Measurements from ENCODE around the gene TMEM131L.
"Not testable (repeated sequence)": the region's sequence is repeated elsewhere in the genome, so short reads cannot be mapped to it uniquely, and the experiment has no call there.

Gene TMEM131L

DNA sequence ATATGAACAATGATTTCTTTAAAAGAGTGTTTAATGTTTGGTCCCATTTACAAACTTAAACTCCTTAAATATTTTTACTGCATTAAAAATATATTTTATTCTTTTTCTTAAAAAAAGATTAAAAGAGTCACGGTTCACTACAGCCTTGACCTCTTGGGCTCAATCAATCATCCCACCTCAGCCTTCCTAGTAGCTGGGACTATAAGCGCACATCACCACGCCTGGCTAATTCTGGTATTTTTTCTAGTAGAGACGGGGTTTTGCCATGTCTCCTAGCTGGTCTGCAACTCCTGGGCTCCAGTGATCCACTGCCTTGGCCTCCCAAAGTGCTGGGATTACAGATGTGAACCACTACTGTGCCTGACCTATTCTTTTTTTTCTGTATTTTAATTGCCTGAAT lies 113.2 kb downstream of the TMEM131L start:
- no peak for DNase-seq (ENCODE audit: low spot score)

DNA sequence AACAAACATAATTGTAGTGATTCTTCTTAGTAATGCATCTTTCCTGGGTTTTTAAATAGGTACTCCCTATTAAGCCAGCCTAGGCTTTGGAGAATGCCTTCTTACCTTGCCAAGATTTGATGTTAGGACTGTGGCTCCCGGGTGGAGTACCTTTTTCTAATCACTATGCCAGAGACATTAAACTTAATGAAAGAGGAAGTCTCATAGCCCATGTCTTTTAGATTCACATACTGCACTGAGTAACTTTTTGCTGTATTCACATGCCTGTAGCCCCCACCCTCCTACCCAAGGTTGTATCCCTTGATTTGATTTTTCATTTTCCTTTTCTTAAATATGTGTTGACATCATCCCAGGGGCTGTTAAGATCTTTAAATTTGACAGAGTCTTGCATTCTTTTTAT lies 113.7 kb downstream of the TMEM131L start:
- DNase-seq (ENCODE audit: low spot score): no peak

DNA sequence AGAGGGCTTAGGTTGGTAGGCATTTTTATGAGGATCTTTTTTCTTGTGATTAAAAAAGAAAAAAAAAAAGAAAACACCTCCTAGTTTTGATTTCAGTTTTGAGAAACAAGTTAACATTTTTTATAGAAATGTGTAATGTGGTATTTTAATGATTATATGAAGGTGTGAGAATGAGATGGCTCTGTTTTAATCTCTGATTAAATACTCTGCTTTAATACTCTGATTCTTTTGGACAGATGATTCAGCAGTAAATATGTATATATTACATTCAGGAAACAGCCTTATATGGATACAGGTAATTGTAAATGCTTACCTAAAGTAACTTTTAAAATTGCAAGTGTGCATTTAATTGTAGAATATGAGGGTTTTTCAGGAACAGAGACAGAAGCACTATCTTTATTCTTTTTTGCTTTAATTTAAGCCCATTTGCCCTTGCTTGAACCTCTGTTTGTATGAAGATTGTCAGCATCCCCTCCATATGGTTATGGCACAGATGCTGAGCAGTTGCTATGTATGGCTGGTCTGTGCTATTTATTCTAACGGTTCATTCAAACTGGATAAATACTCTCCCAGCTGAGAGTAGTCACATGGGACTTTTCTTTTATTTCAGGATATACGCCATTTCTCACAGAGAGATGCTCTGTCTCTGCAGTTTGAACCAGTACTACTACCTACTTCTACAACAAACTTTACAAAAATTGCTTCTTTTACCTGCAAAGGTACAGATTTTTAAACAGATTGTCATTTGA lies 117.0 kb downstream of the TMEM131L start:
- DNase-seq (ENCODE audit: low spot score): no peak

DNA sequence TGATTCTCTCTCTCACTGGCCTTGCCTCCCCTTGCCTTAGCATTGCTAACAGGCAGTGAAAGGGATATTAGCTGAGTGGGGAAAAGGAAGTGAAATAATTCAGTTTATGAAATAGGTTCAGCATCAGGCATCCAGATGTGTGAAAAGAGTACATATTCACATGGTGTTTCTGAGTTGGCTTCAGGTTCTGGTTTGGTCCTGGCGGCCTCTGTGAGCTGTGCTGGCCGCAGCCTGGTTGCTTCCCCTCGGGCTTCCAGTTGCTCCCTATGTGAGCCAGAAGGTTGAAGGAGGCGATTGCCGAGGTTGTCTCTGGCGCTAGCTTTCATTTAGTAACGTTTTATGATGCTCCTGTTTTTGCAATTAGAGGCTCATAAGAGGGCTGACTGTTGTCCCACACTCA lies 118.9 kb downstream of the TMEM131L start:
- DNase-seq (ENCODE audit: low spot score): no peak

DNA sequence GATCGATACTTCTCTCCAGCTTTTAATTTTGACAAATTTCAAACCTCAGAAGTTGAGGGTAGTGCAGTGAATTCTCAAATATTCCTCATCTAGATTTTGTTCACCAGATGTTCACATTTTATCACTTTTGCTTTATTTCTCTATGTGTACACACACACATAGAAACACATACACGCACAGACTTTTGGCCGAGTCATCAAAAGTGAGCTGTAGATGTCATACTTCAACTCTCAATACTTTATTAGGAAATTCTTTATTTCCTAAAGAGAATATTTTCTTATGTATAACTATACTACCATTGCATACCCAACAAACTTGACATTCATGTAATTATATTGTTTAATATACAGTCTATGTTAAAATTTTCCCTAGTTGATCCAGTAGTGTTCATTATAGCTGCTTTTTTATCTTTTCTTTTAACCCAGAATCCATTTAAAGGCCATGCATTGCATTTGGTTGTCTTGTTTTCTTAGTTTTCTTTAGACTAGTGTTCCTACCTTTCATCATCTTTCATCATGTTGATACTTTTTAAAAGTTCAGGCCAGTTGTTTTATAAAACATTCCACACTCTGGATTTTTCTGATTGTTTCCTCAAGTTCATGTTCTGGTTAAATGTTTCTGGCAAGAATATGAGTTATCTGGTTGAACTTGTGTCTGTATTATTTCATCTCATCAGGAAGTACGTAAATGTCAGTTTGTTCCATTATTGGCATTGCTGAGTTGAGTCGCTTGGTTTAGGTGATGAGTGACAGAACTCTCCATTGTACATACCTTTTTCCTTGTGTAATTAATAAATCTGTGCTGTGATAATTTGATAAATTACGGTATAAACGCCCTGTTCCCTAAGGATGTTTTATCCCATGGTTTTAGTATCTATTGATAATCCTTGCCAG lies 123.8 kb downstream of the TMEM131L start:
- DNase-seq (ENCODE audit: low spot score): no peak

DNA sequence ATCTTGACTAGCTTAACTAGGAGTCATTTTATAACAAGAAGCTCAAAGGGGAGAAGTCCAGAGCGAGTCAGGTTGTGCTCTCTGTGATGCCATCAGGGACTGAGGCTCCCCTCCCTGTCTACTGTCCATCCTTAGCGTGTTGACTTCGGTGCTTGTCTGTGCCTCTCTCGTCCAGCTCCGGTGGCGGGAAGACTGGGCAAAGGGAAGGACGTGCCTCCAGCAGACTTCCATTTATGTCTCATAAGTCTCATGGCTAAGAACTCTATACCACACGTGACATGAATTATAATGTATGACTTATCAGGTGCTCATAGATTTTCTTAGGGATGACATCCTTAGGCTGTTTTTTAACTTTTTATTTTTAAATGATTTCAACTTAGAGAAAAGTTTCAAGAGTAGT lies 125.3 kb downstream of the TMEM131L start:
- DNase-seq (ENCODE audit: low spot score): no peak

DNA sequence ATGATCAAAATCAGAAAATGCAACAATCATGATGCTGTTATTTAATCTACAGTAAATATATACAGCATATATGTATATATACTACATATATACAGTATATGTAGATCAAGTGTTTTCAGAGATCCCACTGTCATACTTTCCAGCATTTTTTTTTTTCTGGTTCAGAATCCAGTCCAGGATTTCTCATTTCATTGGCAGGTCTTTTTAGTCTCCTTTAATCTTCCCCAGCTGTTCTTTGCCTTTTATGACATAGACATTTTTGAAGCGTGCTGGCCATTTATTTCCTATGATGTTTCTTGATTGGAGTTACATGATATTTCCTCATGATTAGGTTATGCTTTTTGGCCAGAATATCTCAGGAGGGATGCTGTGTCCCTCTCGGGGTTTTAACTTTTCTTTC lies 125.9 kb downstream of the TMEM131L start:
- no peak for DNase-seq (ENCODE audit: low spot score)

DNA sequence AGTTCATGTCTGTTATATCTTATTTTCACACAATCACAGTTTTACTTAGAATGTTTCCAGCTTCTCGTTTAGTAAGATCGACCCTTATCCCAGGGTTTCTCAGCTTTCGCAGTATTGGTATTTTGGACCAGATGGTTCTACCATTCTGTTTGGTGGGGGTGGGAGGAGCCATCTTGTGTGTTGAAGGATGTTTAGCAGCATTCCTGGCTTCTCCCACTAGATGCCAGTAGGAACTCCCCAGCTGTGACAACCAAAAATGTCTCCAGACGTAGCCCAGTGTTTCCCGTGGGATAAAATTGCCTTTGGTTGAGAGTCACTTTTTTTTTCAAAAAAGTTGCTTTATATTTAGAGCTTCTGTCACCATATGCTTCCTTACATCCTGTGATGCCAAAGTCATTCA lies 127.0 kb downstream of the TMEM131L start:
- no peak for DNase-seq (ENCODE audit: low spot score)

DNA sequence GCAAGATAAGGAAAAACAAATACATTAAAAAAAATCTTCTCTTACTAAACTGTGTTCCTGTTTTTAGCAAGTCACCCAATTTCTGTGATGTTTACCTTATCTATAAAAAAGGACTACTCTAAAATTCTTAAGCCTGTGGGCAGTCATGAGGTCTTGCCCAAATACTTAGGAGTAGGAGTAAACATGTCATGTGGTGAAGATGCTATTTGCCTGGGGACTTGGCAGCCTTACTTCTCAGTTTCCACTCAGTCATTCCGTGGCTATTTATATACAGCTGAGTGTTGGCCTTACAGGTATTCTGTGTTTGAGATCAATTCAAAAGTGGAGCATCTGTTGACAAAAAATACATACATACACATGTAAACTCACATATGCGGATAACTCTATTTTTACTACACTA lies 128.1 kb downstream of the TMEM131L start:
- no peak for DNase-seq (ENCODE audit: low spot score)

DNA sequence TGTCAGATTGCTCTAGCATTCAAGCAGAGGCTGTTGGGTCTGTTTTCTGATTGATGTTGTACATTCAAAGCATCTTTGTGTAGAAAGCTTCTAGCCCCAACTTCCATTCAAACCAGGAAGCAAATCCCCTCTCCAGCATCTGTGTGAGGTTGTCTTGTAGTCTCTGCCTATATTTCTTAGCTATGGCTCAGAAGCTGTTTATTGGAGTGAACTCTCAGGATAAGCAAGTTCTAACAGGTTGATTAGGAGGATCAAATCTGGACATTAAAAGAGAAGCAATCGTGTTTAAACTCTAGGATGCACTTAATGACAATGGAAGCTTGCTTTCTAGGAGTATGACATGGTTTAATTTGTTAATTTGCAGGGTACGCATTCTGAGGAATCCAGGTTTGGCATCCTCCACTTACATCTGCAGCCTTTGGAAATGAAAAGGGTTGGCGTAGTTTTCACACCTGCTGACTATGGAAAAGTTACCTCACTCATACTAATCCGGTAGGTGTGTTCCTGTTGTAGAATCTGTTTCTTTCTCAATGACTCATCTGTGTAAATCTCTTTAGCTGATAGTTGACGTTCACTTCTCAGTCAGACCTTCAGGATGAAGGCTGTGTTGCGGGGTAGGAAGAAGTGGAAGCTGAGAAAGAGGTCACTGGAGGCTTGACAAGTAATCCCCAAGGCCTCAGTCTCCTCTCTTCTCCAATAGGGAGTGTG lies 129.9 kb downstream of the TMEM131L start:
- DNase-seq (ENCODE audit: low spot score): no peak

DNA sequence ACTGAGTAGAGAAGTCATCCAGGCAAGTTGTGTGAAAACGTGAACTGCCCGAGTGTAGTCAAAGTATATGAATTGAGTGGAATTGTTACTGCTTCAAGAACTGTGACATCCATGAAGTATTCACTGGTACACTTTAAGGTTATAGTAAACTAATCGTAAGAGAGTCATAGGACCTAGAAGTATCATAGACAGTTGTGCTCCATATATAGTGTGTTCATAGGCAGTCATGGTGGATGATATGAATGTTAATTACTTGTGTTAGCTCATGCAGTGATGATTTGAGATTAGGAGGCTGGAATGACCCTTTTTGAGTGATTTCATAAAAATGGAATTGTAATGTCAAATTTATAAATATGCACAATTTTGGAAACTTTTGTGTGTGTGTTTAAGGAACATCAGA lies 136.6 kb downstream of the TMEM131L start:
- no peak for DNase-seq (ENCODE audit: low spot score)

DNA sequence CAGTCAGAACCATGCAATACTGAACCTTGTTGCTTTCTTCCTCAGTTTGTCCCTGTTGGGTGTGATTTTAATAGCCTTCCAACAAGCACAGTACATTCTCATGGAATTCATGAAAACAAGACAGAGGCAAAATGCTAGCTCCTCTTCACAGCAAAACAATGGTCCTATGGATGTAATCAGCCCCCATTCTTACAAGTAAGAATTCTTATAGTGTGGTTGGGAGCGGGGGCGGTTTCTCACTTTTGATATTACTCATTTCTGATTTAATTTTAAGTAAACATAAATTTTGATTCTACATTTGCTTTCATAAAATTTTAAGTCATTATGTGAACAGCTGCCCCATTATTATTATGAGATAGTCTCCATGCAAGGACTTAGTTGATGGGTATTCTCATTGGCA lies 137.1 kb downstream of the TMEM131L start:
- no peak for DNase-seq (ENCODE audit: low spot score)

DNA sequence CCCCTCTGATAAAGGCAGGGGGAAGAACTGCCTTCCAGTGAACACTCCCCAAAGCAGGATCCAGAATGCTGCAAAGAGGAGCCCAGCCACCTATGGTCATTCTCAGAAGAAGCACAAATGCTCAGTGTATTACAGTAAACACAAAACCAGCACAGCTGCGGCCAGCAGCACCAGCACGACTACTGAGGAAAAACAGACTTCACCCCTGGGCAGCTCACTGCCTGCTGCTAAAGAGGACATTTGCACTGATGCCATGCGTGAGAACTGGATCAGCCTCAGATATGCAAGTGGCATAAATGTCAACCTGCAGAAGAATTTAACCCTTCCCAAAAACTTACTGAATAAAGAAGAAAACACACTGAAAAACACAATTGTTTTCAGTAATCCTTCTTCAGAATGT lies 137.7 kb downstream of the TMEM131L start:
- no peak for DNase-seq (ENCODE audit: low spot score)

DNA sequence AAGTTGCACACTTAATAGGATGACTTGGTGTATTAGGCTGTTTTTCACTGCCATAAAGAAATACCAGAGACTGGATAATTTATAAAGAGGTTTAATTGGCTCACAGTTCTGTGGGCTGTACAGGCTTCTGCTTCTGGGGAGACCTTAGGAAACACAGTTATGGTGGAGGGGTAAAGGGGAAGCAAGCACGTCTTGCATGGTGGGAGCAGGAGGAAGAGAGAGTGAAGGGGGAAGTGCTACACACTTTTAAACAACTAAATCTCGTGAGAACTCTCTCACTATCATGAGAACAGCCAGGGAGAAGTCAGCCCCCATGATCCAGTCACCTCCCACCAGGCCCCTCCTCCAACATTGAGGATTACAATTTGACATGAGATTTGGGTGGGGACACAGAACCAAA lies 142.9 kb downstream of the TMEM131L start:
- DNase-seq (ENCODE audit: low spot score): not testable (repeated sequence)

DNA sequence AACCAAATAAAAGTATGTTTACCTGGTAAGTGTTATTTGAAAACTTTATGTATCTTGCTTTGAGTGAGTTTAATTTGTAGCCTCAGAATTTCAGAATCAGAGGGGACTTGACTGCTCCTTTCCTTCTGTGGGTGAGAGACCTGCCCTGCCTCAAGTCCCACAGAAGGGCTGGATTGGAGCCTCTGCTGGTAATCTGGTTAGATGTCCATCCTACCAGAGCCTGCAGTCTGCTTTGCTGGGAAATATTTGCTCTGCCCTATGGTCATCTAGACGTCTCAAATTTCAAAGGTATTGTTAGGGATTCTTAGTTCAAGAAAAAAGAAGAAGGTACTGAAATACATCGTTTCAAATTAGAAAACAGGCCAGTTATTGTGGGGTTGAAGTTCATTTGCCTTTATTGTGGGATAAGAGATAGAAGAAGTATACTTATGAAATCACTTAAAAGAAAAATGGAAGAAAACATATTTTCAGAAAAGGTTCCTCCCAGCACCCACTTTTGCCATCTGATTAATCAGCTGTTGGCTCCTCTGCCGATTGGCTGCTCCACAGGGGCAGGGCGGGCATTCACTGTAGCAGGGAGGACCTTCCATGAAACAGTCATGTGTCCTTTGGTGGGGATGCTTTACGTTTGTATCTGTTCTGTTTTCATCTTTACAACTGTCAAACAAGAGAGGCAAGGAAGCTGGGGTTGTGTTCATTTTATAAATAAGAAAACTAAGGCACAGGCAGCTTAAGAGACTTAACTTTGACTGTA lies 144.6 kb downstream of the TMEM131L start:
- no peak for DNase-seq (ENCODE audit: low spot score)

DNA sequence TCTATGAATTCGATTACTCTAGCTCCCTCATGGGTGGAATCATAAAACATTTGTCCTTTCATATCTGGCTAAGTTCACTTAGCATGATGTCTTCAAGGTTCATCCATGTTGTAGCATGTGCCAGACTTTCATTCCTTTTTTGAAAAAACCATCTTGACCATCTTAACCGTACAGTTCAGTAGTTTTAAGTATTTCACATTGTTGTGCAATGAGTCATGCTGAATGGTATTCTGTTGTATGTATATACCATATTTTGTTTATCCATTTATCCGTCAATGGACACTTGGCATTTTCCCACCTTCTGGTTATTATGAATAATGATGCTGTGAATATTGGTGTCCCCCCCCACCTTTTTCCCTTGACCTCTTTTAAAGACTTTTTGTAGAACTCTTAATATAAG lies 145.5 kb downstream of the TMEM131L start:
- no peak for DNase-seq (ENCODE audit: low spot score)

DNA sequence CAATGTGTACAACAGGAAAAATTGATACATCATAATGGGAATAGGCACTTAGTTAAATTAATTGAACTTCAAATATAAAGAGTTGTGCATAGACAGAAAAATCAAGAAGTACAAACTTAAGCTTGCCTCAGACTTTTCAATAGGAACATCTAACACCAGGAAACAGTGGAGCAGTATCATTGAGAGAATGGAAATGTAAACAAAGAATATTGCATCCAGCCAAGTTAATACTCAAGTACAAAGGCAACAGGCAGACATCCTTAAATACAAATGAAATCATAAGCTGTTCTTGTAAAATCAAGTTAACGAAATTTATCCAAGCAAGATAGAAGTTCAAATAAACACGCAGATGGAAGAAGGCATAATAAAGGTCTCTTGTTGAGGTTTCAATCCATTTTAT lies 146.7 kb downstream of the TMEM131L start:
- DNase-seq (ENCODE audit: low spot score): no peak

DNA sequence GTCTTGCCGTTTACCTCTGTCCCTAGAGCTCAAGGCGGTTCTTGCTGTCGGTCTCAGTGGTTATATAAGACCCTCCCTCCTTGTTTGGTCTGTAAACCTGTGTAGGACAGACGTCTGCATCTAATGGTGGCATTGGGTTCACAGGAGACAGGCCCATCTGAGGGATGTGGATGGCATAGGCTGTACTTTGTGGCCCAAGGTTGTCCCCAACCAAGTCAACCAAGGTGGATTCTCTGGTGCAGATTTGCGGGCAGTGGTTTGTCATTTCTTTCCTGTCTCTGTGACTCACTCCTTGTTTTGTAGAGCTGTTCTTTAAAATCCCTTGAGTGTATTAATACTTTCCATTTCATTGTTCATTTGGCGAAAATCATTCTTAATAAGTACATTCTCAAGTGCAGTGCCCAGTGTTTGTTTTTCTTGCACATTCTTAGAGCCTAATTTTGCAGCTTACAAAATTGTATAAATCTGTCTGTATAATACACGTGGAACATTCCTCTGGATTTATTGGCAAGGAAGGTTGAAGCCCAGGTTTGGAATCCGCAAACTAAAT lies 149.9 kb downstream of the TMEM131L start:
- no peak for DNase-seq (ENCODE audit: low spot score)

DNA sequence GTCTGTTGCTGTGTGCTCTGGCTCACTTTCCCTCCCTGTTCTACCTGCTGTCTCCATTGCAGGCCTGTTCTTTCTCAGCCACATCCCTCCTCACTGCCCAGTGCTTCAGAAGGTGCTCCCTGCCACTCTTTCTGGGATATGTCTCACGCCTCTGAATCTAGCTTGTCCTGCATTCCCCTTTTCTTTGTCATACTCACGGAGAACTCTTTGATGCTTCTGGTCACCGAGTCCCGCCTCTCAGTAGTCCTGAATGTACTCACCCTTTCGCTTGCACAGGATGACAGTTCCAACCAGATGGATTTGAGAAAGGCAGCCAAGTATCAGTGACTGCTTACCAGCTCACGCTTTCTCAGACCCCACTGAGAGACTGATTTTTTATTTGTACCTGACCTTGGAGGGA lies 152.7 kb downstream of the TMEM131L start:
- no peak for DNase-seq (ENCODE audit: low spot score)

DNA sequence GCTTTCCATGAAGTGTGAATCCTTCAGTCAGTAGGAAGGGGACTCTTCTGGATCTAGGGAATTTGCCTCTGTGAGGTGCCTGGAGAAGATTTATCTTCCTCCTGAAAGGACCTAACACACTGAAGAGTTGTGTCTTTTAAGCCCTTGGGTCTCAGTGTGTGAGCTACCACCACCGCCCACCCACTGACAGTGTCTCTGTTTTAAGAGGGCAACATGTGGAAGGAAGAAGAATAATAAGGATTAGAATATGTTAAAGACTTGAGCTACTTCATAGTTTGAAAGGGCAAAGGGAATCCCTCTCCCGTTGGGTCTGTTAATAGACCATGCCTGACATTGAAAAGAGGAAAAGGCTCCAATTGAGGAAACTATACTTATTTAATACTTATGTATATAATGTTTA lies 153.7 kb downstream of the TMEM131L start:
- DNase-seq (ENCODE audit: low spot score): no peak

DNA sequence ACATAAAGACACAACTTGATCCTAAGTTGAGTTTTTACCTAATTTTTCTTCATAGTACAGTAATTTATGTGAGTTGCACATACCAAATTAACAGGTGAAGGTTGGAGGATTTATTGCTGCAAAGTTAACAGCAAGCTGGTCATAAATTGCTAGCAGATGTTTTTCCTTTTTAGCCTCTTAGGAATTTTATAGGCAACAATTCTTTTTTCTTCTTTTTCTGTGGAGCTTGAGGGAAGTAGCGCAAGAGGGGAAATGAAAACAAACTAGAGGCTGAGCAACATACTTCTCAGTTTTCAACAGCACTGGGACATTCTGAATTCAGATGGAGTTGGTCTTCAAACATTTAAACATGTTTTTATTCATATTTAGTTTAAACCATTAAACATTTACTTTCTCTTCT lies 154.2 kb downstream of the TMEM131L start:
- DNase-seq (ENCODE audit: low spot score): no peak

DNA sequence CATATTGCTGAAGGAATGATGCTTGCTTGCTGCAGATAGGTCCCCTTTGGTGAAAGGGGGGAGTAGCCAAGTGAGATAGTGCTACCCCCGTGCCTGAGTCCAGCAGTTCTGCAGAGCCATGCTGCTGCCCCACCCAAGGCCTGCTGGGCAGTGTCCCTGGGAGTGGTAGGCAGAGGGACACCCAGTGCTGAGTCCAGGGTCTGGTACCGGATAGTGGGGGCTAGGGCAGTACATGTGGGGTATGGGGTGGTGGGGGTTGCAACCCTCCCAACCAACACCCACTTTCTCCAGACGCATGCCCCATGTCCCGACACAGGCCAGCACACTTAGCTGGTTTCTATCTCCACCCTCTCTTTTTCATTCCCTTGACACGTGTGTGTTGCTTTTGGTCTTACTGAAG lies 155.9 kb downstream of the TMEM131L start:
- DNase-seq (ENCODE audit: low spot score): no peak

Measured in left forelimb (tissue), 1 donor.